Gastroesophageal sphincter (tissue), 4 donors: Measurements from ENCODE around the gene TEKT5. TPM values are rescaled to one million over a fixed set of nuclear protein-coding genes. Genes with fewer than 3 reads are reported as not detected.

ENCODE experiments used
- ATAC-seq: fragments of 150-250 bp; one replicate; pipeline ENCODE4 v1.9.1; 2016; ENCODE audit warnings: mild to moderate bottlenecking, moderate library complexity
- H3K27ac ChIP-seq, 4 donors: fragments of 200-600 bp; sonication (generic) in 3 of 4; 1 replicate in 3 of 4; 2 replicates in 1 of 4; pipeline ENCODE4 v1.5.1; 2016 to 2019
- H3K27me3 ChIP-seq: fragments of 200-600 bp; sonication (generic); one replicate; pipeline ENCODE4 v1.5.1; 2019
- H3K36me3 ChIP-seq, 2 donors: fragments of 200-600 bp; sonication (generic); one replicate each; pipeline ENCODE4 v1.5.1; 2019; ENCODE audit warnings: control low read depth in 1 of 2
- H3K4me1 ChIP-seq, 3 donors: fragments of 200-600 bp; sonication (generic); 1 replicate in 2 of 3; 2 replicates in 1 of 3; pipeline ENCODE4 v1.5.1; 2016 to 2019; ENCODE audit warnings: control low read depth in 2 of 3
- H3K4me3 ChIP-seq, 2 donors: fragments of 200-600 bp; sonication (generic); one replicate each; pipeline ENCODE4 v1.5.1; 2019; ENCODE audit warnings: mild to moderate bottlenecking in 1 of 2, moderate library complexity in 1 of 2
- H3K9me3 ChIP-seq, 3 donors: fragments of 200-600 bp; sonication (generic); one replicate each; pipeline ENCODE4 v1.5.1; 2017 to 2019; ENCODE audit warnings: control low read depth in 2 of 3
- EP300 ChIP-seq: sonication (generic); formaldehyde crosslinking; IDR thresholded peaks from one replicate; pipeline ENCODE4 v1.6.1; 2017; ENCODE audit warnings: antibody characterized with exemption, mild to moderate bottlenecking
- POLR2A ChIP-seq, 2 donors: fragments of 450-650 bp; IDR thresholded peaks; one replicate each; pipeline ENCODE4 v1.6.1; 2017; ENCODE audit warnings: antibody characterized with exemption in 2 of 2, mild to moderate bottlenecking in 2 of 2, moderate library complexity in 1 of 2
- POLR2AphosphoS5 ChIP-seq: sonication (generic); formaldehyde crosslinking; IDR thresholded peaks from one replicate; pipeline ENCODE4 v1.6.1; 2017; ENCODE audit warnings: antibody characterized with exemption
- WGBS, 2 donors: methylation state at CpG; one replicate each; pipeline ENCODE4 v1.1.5; 2018; ENCODE audit warnings: low coverage in 1 of 2; 5-methylcytosine and 5-hydroxymethylcytosine counted together
- total RNA-seq, 4 donors: library from RNA; depleted of rRNA; stranded (reverse); fragments of >200 nt; gene quantifications; one replicate each; pipeline ENCODE4 v1.1.0, GENCODE V29; 2016
- TF ChIP-seq, protein P1 (sequence below), 4 experiments: fragments of 200-600 bp in 2 of 4; fragments of 450-650 bp in 2 of 4; sonication (generic) in 1 of 4; IDR thresholded peaks; one replicate each; pipeline ENCODE4 v1.5.1; 2017 to 2019; ENCODE audit warnings: antibody characterized with exemption in 4 of 4, mild to moderate bottlenecking in 2 of 4, moderate library complexity in 2 of 4

TEKT5 gene
- total RNA-seq, 4 donors from 2014 or later = 0.19 TPM; not detected in 3

DNA sequence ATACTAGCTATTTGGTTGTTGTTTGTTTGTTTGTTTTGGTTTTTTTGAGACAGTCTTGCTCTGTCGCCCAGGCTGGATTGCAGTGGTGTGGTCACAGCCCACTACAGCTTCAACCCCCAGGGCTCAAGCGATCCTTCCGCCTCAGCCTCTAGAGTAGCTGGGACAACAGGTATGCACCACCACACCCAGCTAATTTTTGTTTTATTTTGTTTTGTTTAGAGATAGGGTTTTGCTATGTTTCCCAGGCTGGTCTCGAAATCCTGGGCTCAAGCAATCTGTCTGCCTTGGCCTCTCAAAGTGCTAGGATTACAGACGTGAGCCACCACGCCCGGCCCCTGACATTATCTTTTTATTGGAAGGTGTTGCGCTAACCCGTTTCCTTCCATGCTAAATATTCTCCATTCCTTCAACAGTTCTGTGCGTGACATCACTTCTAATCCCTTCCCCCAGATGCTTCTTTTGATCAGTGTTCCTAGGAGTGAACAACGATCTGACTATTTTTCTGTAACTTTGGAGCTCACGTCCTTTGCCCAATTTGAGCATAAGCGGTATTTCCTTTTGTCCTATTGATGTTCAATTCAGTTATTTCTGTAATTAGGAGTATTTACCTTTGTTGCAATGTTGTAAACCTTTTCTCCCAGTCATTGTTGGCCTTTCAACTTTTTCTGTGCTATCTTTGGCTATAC is 84.1 kb downstream of the TEKT5 start:
- Histone ChIP-seq H3K27ac (no peak overlapping the region), H3K4me3 (no peak overlapping the region), H3K9me3 (no peaks in the 10 kb centered on the region), H3K27me3 (no peaks in the 10 kb centered on the region), H3K36me3 (no peaks in the 10 kb centered on the region), H3K4me1 (peaks cover 0 to 7% (median 0%) of the 10 kb centered on the region in 3 donors)
- no peak for TF ChIP-seq POLR2AphosphoS5
- TF ChIP-seq, protein P1, sequence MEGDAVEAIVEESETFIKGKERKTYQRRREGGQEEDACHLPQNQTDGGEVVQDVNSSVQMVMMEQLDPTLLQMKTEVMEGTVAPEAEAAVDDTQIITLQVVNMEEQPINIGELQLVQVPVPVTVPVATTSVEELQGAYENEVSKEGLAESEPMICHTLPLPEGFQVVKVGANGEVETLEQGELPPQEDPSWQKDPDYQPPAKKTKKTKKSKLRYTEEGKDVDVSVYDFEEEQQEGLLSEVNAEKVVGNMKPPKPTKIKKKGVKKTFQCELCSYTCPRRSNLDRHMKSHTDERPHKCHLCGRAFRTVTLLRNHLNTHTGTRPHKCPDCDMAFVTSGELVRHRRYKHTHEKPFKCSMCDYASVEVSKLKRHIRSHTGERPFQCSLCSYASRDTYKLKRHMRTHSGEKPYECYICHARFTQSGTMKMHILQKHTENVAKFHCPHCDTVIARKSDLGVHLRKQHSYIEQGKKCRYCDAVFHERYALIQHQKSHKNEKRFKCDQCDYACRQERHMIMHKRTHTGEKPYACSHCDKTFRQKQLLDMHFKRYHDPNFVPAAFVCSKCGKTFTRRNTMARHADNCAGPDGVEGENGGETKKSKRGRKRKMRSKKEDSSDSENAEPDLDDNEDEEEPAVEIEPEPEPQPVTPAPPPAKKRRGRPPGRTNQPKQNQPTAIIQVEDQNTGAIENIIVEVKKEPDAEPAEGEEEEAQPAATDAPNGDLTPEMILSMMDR (IDR thresholded peaks at IDR 0.05) = no peak
- TF ChIP-seq EP300 = no peak
- TF ChIP-seq POLR2A (IDR thresholded peaks at IDR 0.05) = no peak
- 73 to 84% methylated on average over 9 to 13 of the region's 13 CpGs for WGBS, 2 donors
- ATAC-seq = no peak

DNA sequence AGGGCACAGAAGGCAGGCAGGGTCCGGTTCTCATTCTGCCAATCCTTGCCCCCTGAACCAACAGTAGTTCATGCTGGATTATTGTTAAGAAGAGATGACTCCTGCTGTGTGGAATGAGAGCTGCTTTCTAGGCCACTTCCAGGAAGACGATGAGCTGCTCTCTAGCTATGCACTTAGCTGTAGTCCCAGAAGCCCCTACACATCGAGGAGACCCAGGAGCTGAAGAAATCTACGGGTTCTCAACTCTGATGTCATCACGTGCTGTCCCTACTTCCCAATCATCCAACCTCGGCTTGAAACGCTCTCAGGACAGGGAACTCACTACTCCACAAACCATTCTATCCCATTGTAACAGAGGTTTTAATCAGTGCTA is 85.3 kb downstream of the TEKT5 start:
- WGBS, 2 donors = 38 to 89% methylated on average over 4 to 7 of the region's 7 CpGs
- Histone ChIP-seq H3K4me3 (no peak overlapping the region), H3K9me3 (no peaks in the 10 kb centered on the region), H3K27me3 (no peaks in the 10 kb centered on the region), H3K36me3 (no peaks in the 10 kb centered on the region), H3K27ac (no peak overlapping the region), H3K4me1 (peaks cover 0 to 7% (median 0%) of the 10 kb centered on the region in 3 donors)
- no peak for TF ChIP-seq POLR2A (IDR thresholded peaks at IDR 0.05)
- no peak for TF ChIP-seq EP300
- TF ChIP-seq POLR2AphosphoS5 = peak; percentile 76
- peak; percentile 69 for ATAC-seq

DNA sequence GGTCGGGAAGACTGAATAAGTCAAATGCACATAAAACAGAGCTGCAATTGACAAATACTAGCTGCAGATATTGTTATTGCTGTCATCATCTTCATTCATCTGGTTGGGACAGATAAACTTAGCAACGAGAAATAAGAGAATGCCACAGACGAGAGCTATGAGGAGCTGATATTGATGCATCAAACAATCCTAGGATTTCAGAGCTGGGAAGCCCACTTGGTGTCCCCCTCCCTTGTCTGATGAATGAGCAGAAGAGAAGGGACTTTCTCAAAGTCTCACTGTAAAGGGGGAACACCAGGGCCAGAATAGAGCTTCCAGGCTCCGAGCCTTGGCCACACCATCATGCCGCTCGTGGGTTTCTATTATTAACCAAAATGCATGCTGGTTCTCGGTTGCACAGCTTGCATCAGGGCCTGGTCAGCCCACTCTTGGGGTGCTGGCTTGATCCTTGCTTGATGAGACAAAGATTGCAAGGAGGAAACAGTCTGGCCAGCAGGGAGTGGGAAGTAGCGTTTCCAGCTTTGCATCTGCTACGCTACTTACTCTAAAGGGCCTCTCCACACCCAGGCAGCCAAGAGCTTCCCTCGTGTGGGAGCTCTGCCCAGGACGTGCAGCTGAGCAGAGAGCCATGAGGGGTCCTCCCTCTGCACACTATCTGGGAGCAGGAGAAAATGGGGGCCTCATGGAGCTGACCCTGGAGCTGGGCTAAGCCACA is 85.9 kb downstream of the TEKT5 start:
- no peaks in the 10 kb centered on the region for H3K36me3 ChIP-seq
- ATAC-seq = peak; percentile 61
- 71 to 89% methylated on average over 3 of the region's 11 CpGs for WGBS, 2 donors
- no peak overlapping the region for H3K27ac ChIP-seq
- peaks cover 0 to 7% (median 0%) of the 10 kb centered on the region in 3 donors for H3K4me1 ChIP-seq
- no peak for TF ChIP-seq POLR2AphosphoS5
- TF ChIP-seq, protein P1 (IDR thresholded peaks at IDR 0.05) = no peak
- no peak for TF ChIP-seq POLR2A (IDR thresholded peaks at IDR 0.05)
- TF ChIP-seq EP300 = no peak
- H3K4me3 ChIP-seq = no peak overlapping the region
- H3K9me3 ChIP-seq = no peaks in the 10 kb centered on the region
- no peaks in the 10 kb centered on the region for H3K27me3 ChIP-seq

DNA sequence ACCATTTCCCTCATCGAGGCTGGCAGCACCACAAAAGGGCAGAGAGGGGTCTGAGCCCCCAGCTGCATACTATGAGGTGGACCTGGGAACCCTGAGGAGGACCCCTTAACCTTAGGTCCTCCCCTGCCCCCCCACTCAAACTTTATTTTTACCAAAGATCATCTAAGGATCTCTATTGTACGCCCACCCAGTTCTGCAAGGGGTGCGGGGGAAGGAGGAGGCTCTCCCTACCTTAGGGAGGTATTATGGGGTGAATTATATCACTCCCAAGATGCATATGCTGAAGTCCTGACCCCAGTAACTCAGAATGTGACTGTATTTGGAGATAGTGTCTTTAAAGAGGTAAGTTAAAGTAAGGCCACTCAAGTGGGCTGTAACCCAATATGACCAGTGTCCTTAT is 87.6 kb downstream of the TEKT5 start:
- Histone ChIP-seq H3K27me3 (no peaks in the 10 kb centered on the region), H3K4me1 (peaks cover 0 to 10% (median 0%) of the 10 kb centered on the region in 3 donors), H3K4me3 (no peak overlapping the region), H3K36me3 (no peaks in the 10 kb centered on the region), H3K27ac (no peak overlapping the region), H3K9me3 (no peaks in the 10 kb centered on the region)
- TF ChIP-seq POLR2A (IDR thresholded peaks at IDR 0.05) (no peak), POLR2AphosphoS5 (no peak), EP300 (no peak)
- TF ChIP-seq, protein P1 (IDR thresholded peaks at IDR 0.05) = no peak
- no peak for ATAC-seq
- WGBS, 2 donors = 81% methylated on average over 3 of the region's 3 CpGs; no CpG with 5 or more reads in 1 of the 2 donors

DNA sequence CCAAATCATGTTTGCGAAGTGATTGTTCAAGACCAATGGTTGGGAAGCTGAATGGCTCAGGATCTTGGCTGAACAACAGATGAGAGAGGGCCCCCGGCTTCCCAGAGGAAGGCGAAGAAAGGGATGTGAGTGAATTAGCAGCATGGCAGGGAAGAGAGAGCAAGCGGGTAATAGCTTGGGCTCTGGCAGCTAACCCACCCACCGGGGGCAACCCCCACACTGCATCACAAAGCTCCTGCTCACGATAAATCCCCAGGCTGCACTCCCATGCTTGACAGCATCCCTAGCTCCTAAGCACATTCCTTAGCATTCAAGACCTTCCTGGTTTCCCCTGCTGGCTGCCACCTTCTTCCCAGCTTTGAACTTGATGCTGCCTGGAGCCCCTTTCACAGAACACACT is 88.1 kb downstream of the TEKT5 start:
- H3K9me3 ChIP-seq = no peaks in the 10 kb centered on the region
- no peaks in the 10 kb centered on the region for H3K36me3 ChIP-seq
- TF ChIP-seq EP300 (no peak), POLR2A (IDR thresholded peaks at IDR 0.05) (no peak), POLR2AphosphoS5 (no peak)
- TF ChIP-seq, protein P1 (IDR thresholded peaks at IDR 0.05) = no peak
- H3K27me3 ChIP-seq = no peaks in the 10 kb centered on the region
- no peak for ATAC-seq
- 89 to 100% methylated on average over 1 to 5 of the region's 6 CpGs for WGBS, 2 donors
- peaks cover 0 to 15% (median 4%) of the 10 kb centered on the region in 3 donors for H3K4me1 ChIP-seq
- no peak overlapping the region for H3K27ac ChIP-seq
- H3K4me3 ChIP-seq = no peak overlapping the region
